Pancreas (tissue), 10 donors: Measurements from ENCODE around the gene ANKRD39. TPM values are rescaled to one million over a fixed set of nuclear protein-coding genes. Genes with fewer than 3 reads are reported as not detected.

Source experiments
- ATAC-seq, 4 donors: fragments of 200-7000 bp; cut with Tn5 transposase; one replicate each; pipeline versions ENCODE4 v1.8.0 to v1.9.1; 2020; ENCODE audit warnings: mild to moderate bottlenecking in 4 of 4, moderate library complexity in 4 of 4
- DNase-seq, 6 donors: peaks; one replicate each; pipeline ENCODE4 v3.0.0-alpha.2; 2020
- FAIRE-seq: peaks from 2 replicates; lab custom pipeline; 2012; peaks lifted over from hg19 to GRCh38; lab: Jason Lieb, UNC
- H3K27ac ChIP-seq, 4 donors: fragments of 200-600 bp; sonication (generic); 1 replicate in 3 of 4; 2 replicates in 1 of 4; pipeline versions ENCODE4 v1.5.0 to v1.8.0; 2020
- H3K27me3 ChIP-seq, 4 donors: fragments of 200-600 bp; one replicate each; pipeline ENCODE4 v1.8.0; 2021
- H3K36me3 ChIP-seq, 3 donors: fragments of 200-600 bp; sonication (generic) in 1 of 3; one replicate each; pipeline versions ENCODE4 v1.5.0 to v1.8.0; 2020 to 2021
- H3K4me1 ChIP-seq, 3 donors: fragments of 200-600 bp; one replicate each; pipeline ENCODE4 v1.8.0; 2021
- H3K4me3 ChIP-seq, 4 donors: fragments of 200-600 bp; sonication (generic) in 2 of 4; one replicate each; pipeline versions ENCODE4 v1.5.0 to v1.8.0; 2020 to 2021
- H3K9me3 ChIP-seq, 4 donors: fragments of 200-600 bp; one replicate each; pipeline ENCODE4 v1.8.0; 2021
- CTCF ChIP-seq, 4 donors: fragments of 200-600 bp; sonication (generic) in 3 of 4; IDR thresholded peaks; one replicate each; pipeline versions ENCODE4 v1.5.0 to v1.8.0; 2021; ENCODE audit warnings: antibody characterized with exemption in 4 of 4
- WGBS, 2 donors: extraction: QIAGEN DNeasy Blood & Tissue Kit; methylation state at CpG; one replicate each; pipeline ENCODE4 v1.1.7; 2013; 5-methylcytosine and 5-hydroxymethylcytosine counted together
- intact Hi-C, 3 donors: fragments of 100-400 bp; cut with DNase I; formaldehyde crosslinking; loops; one replicate each; pipeline versions ENCODE4 v1.11.1 to v1.14.2; 2022
- polyA plus RNA-seq, 2 donors: library from polyadenylated mRNA; stranded (reverse); fragments of 200-250 nt; gene quantifications; one replicate each; pipeline ENCODE4 v1.2.3, GENCODE V29; 2013
- total RNA-seq, 6 donors: library from RNA; stranded (reverse); fragmentation: NEBNext Ultra II Directional in 4 of 6; extraction: Animal tissue kit (Norgen Biotek cat#: 25700) in 4 of 6; gene quantifications; one replicate each; pipeline versions ENCODE4 v1.2.1 to v1.2.4, GENCODE V29; 2021 to 2023
- donor health status: healthy with polysubstance abuse.
- donor health status: DM: no; HTN: no; CAD: no; lungs with moderate emphysema.
- donor health status: DM: no; HTN: no; CAD: no.
- donor health status: control.
- donor health status: control.
- donor health status: Bipolar disorder and iron deficiency.
- donor health status: DM: yes; HTN: yes; CAD: no.
- donor health status: DM: no; HTN: no; CAD: no.
- donor health status: DM: no; HTN: no; CAD: no.
- donor health status: DM: yes; HTN: yes; CAD: no.

Gene ANKRD39
- total and polyA plus RNA-seq, 8 donors, result 4.7 to 14.9 (median 6.4) TPM

DNA sequence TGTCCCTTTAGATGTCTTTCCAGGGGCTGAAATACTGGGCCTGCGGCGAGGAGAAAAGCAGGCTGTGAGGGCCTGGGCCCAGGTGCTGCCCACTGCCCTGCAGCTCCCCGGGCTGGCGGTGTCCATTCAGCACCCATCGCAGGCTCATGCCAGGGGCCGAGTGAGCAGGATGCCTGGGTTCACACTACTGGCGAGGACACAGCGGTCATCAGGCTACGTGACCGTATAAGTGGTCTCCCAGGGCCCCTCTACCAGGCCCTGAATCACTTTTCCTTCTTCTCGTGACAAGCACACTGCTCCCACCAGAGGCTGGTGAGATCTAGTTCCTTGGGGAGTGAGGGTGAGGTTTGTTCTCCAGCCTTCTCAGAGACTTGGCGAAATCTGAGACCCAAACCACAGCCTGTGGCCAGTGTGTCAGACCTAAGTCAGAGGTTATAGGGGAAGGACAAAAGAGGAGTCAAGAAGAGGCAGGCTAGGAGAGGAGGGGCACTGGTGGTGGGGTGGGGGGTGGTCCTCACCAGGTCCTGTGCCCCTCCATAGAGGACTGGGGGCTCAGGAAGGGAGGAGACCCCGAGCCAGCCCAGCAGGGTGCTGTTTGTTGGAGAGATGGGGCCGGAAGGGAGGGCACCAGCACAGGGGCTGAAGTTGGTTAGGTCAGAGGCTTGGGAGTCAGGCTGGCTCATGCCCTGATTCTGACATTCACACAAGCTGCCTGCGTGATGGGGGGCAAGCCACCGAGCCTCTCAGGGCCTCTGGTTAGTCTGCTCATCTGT lies 18.6 kb upstream of the ANKRD39 start:
- WGBS, 2 donors, result 81 to 85% methylated on average over 15 to 16 of the region's 16 CpGs
- ATAC-seq, result no peak
- no peaks in the 10 kb centered on the region for H3K36me3 ChIP-seq

DNA sequence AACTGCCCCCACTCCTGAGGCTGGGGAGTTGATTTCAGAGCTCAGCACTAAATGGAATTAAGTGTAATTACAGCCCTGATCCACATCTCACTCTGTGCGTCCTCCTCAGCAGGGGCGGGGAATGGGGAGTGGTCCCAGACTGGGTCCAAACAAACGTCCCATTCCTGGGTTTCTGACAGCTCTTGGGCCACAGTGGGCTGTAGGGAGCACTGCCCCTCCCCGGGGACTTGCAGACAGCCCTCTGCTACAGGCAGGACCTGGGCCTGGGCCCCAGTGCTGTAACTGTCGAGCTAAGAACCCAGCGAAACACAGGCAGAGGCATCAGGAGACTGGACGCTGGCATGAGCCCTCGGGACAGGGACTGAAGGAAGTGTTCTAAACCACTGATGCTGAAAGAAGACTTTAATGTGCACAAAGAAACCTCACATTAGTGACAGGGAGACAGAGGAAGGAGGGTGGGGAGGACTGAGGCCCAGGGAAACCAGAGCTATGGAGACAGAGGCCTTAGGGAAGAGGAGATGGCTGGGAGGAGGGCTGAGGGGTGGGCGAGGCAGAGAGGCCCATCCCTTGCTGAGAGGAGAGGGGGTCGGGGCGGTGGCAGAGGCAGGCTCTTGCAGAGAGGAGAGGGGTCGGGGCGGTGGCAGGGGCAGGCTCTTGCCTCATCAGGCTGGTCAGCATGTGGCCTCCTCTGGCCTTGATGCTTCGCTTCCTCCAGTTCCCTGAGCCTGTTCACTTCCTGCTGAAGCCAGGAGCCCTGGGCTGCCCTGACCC lies 17.9 kb upstream of the ANKRD39 start:
- Histone ChIP-seq H3K4me1 (peaks cover 0 to 11% (median 0%) of the 10 kb centered on the region in 3 donors), H3K36me3 (no peaks in the 10 kb centered on the region), H3K4me3 (no peak overlapping the region), H3K27me3 (no peaks in the 10 kb centered on the region), H3K27ac (no peak overlapping the region), H3K9me3 (no peaks in the 10 kb centered on the region)
- peak in 1 of 4 donors; percentile 15 for ATAC-seq
- no peak for FAIRE-seq
- no peak for DNase-seq
- intact Hi-C loops, result no loop called here
- 78% methylated on average over 13 to 14 of the region's 14 CpGs for WGBS, 2 donors
- TF ChIP-seq CTCF (IDR thresholded peaks at IDR 0.05), result no peak

More for the DNA sequence above, 18.6 kb upstream of the ANKRD39 start:
- DNase-seq (no peak), FAIRE-seq (no peak)
- no peaks in the 10 kb centered on the region for H3K9me3 ChIP-seq
- no peak for TF ChIP-seq CTCF (IDR thresholded peaks at IDR 0.05)
- no peak overlapping the region for H3K27ac ChIP-seq
- intact Hi-C loops, result no loop called here
- H3K4me1 ChIP-seq, result peaks cover 0 to 11% (median 0%) of the 10 kb centered on the region in 3 donors
- H3K27me3 ChIP-seq, result no peaks in the 10 kb centered on the region
- H3K4me3 ChIP-seq, result no peak overlapping the region

DNA sequence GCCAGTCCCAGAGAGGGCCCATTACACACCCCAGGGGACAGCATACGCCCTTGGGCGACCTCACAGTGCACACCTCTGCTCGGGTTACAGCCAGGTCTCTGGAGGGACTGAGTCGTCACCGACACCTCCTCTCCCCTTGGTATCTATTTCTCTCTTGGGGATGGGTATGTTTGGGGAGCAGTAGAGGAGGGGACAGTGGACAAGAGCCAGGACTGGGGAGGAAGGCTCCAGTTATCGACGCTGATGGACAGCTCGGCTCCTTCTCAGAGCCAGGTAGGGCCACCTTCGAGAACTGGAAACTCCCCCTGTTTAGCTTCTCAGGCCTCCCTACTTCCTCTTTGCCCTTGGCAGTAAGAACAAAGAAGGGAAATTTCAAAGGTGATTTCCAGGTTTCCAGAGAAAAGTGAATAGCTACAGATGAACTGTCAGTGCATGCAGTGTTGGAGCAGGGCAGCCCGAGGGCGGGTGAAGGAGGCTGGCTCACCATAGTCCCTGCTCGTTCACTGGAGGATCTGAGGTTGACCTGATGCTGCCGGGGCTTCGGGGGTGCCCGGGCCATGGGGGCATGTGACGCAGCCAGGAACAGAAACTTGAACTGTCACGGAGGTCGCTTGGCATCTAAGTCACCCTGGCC lies 16.5 kb upstream of the ANKRD39 start:
- TF ChIP-seq CTCF (IDR thresholded peaks at IDR 0.05), result no peak
- no peaks in the 10 kb centered on the region for H3K9me3 ChIP-seq
- ATAC-seq, result peak in 2 of 4 donors; percentile 24 to 27
- H3K27me3 ChIP-seq, result no peaks in the 10 kb centered on the region
- H3K27ac ChIP-seq, result peak overlapping the region in 2 of 4 donors; percentile 63 to 68
- no peak overlapping the region for H3K4me3 ChIP-seq
- no peak for FAIRE-seq
- H3K36me3 ChIP-seq, result no peaks in the 10 kb centered on the region
- peak in 1 of 6 donors; percentile 54 for DNase-seq
- intact Hi-C loops, result no loop called here
- H3K4me1 ChIP-seq, result peaks cover 0 to 11% (median 0%) of the 10 kb centered on the region in 3 donors
- 27 to 34% methylated on average over 18 of the region's 18 CpGs for WGBS, 2 donors

DNA sequence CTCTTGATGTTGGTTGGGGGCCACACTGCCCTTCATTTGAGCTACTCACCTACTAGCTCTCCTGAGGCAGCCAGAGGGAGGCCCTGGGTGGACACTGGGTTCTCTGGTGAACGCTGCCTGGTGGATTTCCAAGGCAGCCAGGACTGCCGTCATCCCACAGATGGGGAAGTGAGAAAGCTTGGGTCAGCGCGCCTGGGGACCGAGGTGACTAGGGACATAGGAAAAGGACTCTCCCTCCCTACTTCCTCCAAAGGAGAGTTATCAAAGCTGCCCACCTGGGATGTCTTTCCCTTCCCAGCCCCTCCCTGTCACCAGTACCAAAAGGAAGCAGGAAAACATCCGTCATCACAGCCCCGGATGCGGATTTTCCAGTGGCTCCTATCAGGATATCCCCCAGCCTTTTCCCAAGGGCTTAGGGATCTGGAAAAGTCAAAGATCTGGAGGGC lies 15.9 kb upstream of the ANKRD39 start:
- FAIRE-seq (no peak), DNase-seq (peak in 1 of 6 donors; percentile 59)
- no peaks in the 10 kb centered on the region for H3K36me3 ChIP-seq

More for the DNA sequence above, 15.9 kb upstream of the ANKRD39 start:
- no peak overlapping the region for H3K4me3 ChIP-seq
- intact Hi-C loops, result no loop called here
- H3K27ac ChIP-seq, result peak overlapping the region in 2 of 4 donors; percentile 63 to 68
- H3K27me3 ChIP-seq, result no peaks in the 10 kb centered on the region
- no peak for ATAC-seq
- TF ChIP-seq CTCF (IDR thresholded peaks at IDR 0.05), result no peak
- H3K9me3 ChIP-seq, result no peaks in the 10 kb centered on the region
- peaks cover 0 to 11% (median 0%) of the 10 kb centered on the region in 3 donors for H3K4me1 ChIP-seq
- WGBS, 2 donors, result 62 to 76% methylated on average over 8 of the region's 8 CpGs
